HEK293 (cell line): ENCODE data around the gene LINS1.

ENCODE experiments used
- CTCF ChIA-PET: fragments of 350-600 bp; formaldehyde crosslinking; extraction: SDS; loops from one replicate; lab custom pipeline; 2021; ENCODE audit warnings: antibody characterized with exemption; lab: Yijun Ruan, JAX
- POLR2A ChIA-PET: fragments of 300-600 bp; formaldehyde crosslinking; extraction: SDS; loops from one replicate; lab custom pipeline; 2020; ENCODE audit warnings: antibody characterized with exemption, inconsistent platforms; lab: Yijun Ruan, JAX
- H3K27ac ChIP-seq: fragments of 200-500 bp; sonication (Bioruptor generic); 2 replicates; pipeline ENCODE4 v1.5.1; 2014; ENCODE audit warnings: low read depth, low read length, control low read depth, inconsistent platforms; ENCODE audit errors: extremely low read depth
- H3K36me3 ChIP-seq, 2 experiments: fragments of 200-500 bp in 1 of 2; sonication (Bioruptor generic) in 1 of 2; 1 replicate in 1 of 2; 2 replicates in 1 of 2; pipeline ENCODE4 v1.5.1; 2014 to 2017; ENCODE audit warnings: inconsistent platforms in 2 of 2, low read length in 2 of 2; ENCODE audit not compliant: control insufficient read depth in 2 of 2, insufficient read depth in 1 of 2
- H3K4me1 ChIP-seq: fragments of 200-500 bp; sonication (Bioruptor generic); 2 replicates; pipeline ENCODE4 v1.5.1; 2014; ENCODE audit warnings: mild to moderate bottlenecking, low read length, inconsistent platforms; ENCODE audit not compliant: control insufficient read depth, insufficient read depth
- H3K4me3 ChIP-seq: 2 replicates; pipeline ENCODE4 v1.5.1; 2011; ENCODE audit warnings: low read depth, mild to moderate bottlenecking, control low read depth, low read length, moderate library complexity
- H3K9me3 ChIP-seq: fragments of 200-500 bp; sonication (Bioruptor generic); 2 replicates; pipeline ENCODE4 v1.5.1; 2014; ENCODE audit warnings: low read depth, low read length, inconsistent platforms; ENCODE audit not compliant: control insufficient read depth, insufficient read depth
- GLI4 ChIP-seq: fragments of 450-650 bp; formaldehyde crosslinking; IDR thresholded peaks from 2 replicates; pipeline ENCODE4 v1.5.1; 2016; ENCODE audit warnings: missing biosample characterization, missing genetic modification characterization
- HOXA7 ChIP-seq: sonication (generic); formaldehyde crosslinking; IDR thresholded peaks from 2 replicates; pipeline ENCODE4 v1.8.1; 2022; ENCODE audit warnings: missing genetic modification reagents, borderline replicate concordance
- KLF1 ChIP-seq: fragments of 450-650 bp; formaldehyde crosslinking; IDR thresholded peaks from 2 replicates; pipeline ENCODE4 v1.5.1; 2016; ENCODE audit warnings: missing biosample characterization, missing genetic modification characterization
- SCRT1 ChIP-seq: fragments of 450-650 bp; formaldehyde crosslinking; IDR thresholded peaks from 2 replicates; pipeline ENCODE4 v1.5.1; 2016; ENCODE audit warnings: missing biosample characterization, missing genetic modification characterization, borderline replicate concordance
- SP3 ChIP-seq: fragments of 450-650 bp; formaldehyde crosslinking; IDR thresholded peaks from 2 replicates; pipeline ENCODE4 v1.5.1; 2016; ENCODE audit warnings: missing biosample characterization, missing genetic modification characterization
- TCF7L2 ChIP-seq: IDR thresholded peaks from 2 replicates; pipeline ENCODE4 v1.6.1; 2011; ENCODE audit warnings: low read depth, mild to moderate bottlenecking, inconsistent platforms, low read length, moderate library complexity, borderline replicate concordance
- YY2 ChIP-seq: fragments of 450-650 bp; formaldehyde crosslinking; IDR thresholded peaks from 2 replicates; pipeline ENCODE4 v1.5.1; 2016; ENCODE audit warnings: missing biosample characterization, missing genetic modification characterization
- ZBTB17 ChIP-seq: fragments of 450-650 bp; formaldehyde crosslinking; IDR thresholded peaks from 2 replicates; pipeline ENCODE4 v1.5.1; 2016; ENCODE audit warnings: missing biosample characterization, missing genetic modification characterization
- ZBTB26 ChIP-seq: fragments of 450-650 bp; formaldehyde crosslinking; optimal IDR thresholded peaks from 2 replicates; pipeline ENCODE3; 2016; ENCODE audit warnings: missing biosample characterization, mild to moderate bottlenecking, missing genetic modification characterization
- ZBTB49 ChIP-seq: fragments of 450-650 bp; formaldehyde crosslinking; IDR thresholded peaks from 2 replicates; pipeline ENCODE4 v1.5.1; 2016; ENCODE audit warnings: missing biosample characterization, missing genetic modification characterization, low read depth
- ZNF10 ChIP-seq: fragments of 450-650 bp; formaldehyde crosslinking; IDR thresholded peaks from 2 replicates; pipeline ENCODE4 v1.5.1; 2017; ENCODE audit warnings: missing biosample characterization, missing genetic modification characterization
- ZNF175 ChIP-seq: fragments of 450-650 bp; formaldehyde crosslinking; IDR thresholded peaks from 2 replicates; pipeline ENCODE4 v1.5.1; 2016; ENCODE audit warnings: missing biosample characterization, missing genetic modification characterization
- ZNF266 ChIP-seq: fragments of 450-650 bp; formaldehyde crosslinking; IDR thresholded peaks from 2 replicates; pipeline ENCODE4 v1.5.1; 2016; ENCODE audit warnings: missing biosample characterization, missing genetic modification characterization, low read depth
- ZNF311 ChIP-seq: fragments of 450-650 bp; formaldehyde crosslinking; IDR thresholded peaks from 2 replicates; pipeline ENCODE4 v1.5.1; 2017; ENCODE audit warnings: missing biosample characterization, missing genetic modification characterization, borderline replicate concordance
- ZNF37A ChIP-seq: fragments of 450-650 bp; IDR thresholded peaks from 2 replicates; pipeline ENCODE4 v1.5.1; 2018; ENCODE audit warnings: missing biosample characterization, missing genetic modification characterization
- ZNF416 ChIP-seq: fragments of 450-650 bp; formaldehyde crosslinking; IDR thresholded peaks from 2 replicates; pipeline ENCODE4 v1.5.1; 2016; ENCODE audit warnings: missing biosample characterization, missing genetic modification characterization
- ZNF423 ChIP-seq: fragments of 450-650 bp; formaldehyde crosslinking; IDR thresholded peaks from 2 replicates; pipeline ENCODE4 v1.5.1; 2016; ENCODE audit warnings: missing biosample characterization, missing genetic modification characterization
- ZNF48 ChIP-seq: fragments of 450-650 bp; formaldehyde crosslinking; IDR thresholded peaks from 2 replicates; pipeline ENCODE4 v1.5.1; 2016; ENCODE audit warnings: missing biosample characterization, missing genetic modification characterization
- ZNF544 ChIP-seq: fragments of 450-650 bp; formaldehyde crosslinking; IDR thresholded peaks from 2 replicates; pipeline ENCODE4 v1.5.0; 2017; ENCODE audit warnings: missing biosample characterization, missing genetic modification characterization
- ZNF571 ChIP-seq: fragments of 450-650 bp; formaldehyde crosslinking; IDR thresholded peaks from 2 replicates; pipeline ENCODE4 v1.5.0; 2017; ENCODE audit warnings: missing biosample characterization, missing genetic modification characterization
- ZNF600 ChIP-seq: fragments of 450-650 bp; formaldehyde crosslinking; IDR thresholded peaks from 2 replicates; pipeline ENCODE4 v1.5.1; 2016; ENCODE audit warnings: missing biosample characterization, missing genetic modification characterization
- ZNF645 ChIP-seq: fragments of 450-650 bp; formaldehyde crosslinking; IDR thresholded peaks from 2 replicates; pipeline ENCODE4; 2016; ENCODE audit warnings: missing biosample characterization, missing genetic modification characterization
- ZNF837 ChIP-seq: fragments of 450-650 bp; formaldehyde crosslinking; IDR thresholded peaks from 2 replicates; pipeline ENCODE4 v1.5.1; 2016; ENCODE audit warnings: missing biosample characterization, missing genetic modification characterization
- ZSCAN5A ChIP-seq: fragments of 450-650 bp; formaldehyde crosslinking; IDR thresholded peaks from 2 replicates; pipeline ENCODE4 v1.5.1; 2016; ENCODE audit warnings: missing biosample characterization, missing genetic modification characterization

Gene LINS1

GRCh38 chr15:100635406-100636071 is 33.6 kb upstream of the LINS1 start:
- Histone ChIP-seq H3K27ac (no peak overlapping the region), H3K4me1 (no peaks in the 10 kb centered on the region; the same call in 1 of the 2 replicates), H3K4me3 (no peak overlapping the region), H3K9me3 (no peaks in the 10 kb centered on the region), H3K36me3 (peaks cover 0 to 20% of the 10 kb centered on the region in 2 experiments)
- ChIA-PET POLR2A (no interaction called here), CTCF (interaction anchor here (0.6 to 8.1 kb wide), 6 partner anchors 26 to 372 kb away, joined by 3 to 55 read pairs (median 4); no protein-coding TSS in a partner anchor)
- TF ChIP-seq ZSCAN5A (tag by site-specific recombination), result no peak
- TF ChIP-seq ZNF600 (tag by site-specific recombination), result peak; percentile 16; the same call in 1 of the 2 replicates

GRCh38 chr15:100633763-100634075 is 31.7 kb upstream of the LINS1 start:
- H3K4me1 ChIP-seq, result no peaks in the 10 kb centered on the region; the same call in 1 of the 2 replicates
- peaks cover 0 to 36% of the 10 kb centered on the region in 2 experiments for H3K36me3 ChIP-seq
- ChIA-PET POLR2A (no interaction called here), CTCF (interaction anchor here (0.5 to 8.1 kb wide), 5 partner anchors 64 to 625 kb away, joined by 3 to 55 read pairs (median 3); no protein-coding TSS in a partner anchor)
- H3K9me3 ChIP-seq, result no peaks in the 10 kb centered on the region
- no peak overlapping the region for H3K27ac ChIP-seq
- TF ChIP-seq KLF1 (tag by site-specific recombination), result no peak
- TF ChIP-seq ZNF416, result no peak
- TF ChIP-seq ZNF48 (tag by site-specific recombination), result no peak
- no peak overlapping the region for H3K4me3 ChIP-seq

- ChIA-PET POLR2A (no interaction called here), CTCF (interaction anchor here (1.1 to 4.4 kb wide), 4 partner anchors 11 to 376 kb away, joined by 4 to 44 read pairs (median 4); no protein-coding TSS in a partner anchor)
- Histone ChIP-seq H3K9me3 (no peaks in the 10 kb centered on the region), H3K36me3 (peaks cover 0 to 36% of the 10 kb centered on the region in 2 experiments), H3K4me3 (no peak overlapping the region), H3K4me1 (no peaks in the 10 kb centered on the region), H3K27ac (no peak overlapping the region)
- TF ChIP-seq ZBTB26 (tag by site-specific recombination) (no peak), ZBTB49 (no peak), ZNF571 (no peak), ZBTB17 (no peak), ZNF645 (tag by site-specific recombination) (no peak), ZNF416 (no peak), ZNF544 (tag by site-specific recombination) (no peak), ZNF423 (tag by site-specific recombination) (no peak), GLI4 (tag by site-specific recombination) (no peak), YY2 (tag by site-specific recombination) (no peak), SP3 (tag by site-specific recombination) (no peak), TCF7L2 (no peak), ZNF10 (no peak), SCRT1 (tag by site-specific recombination) (no peak), HOXA7 (CRISPR knock-in tag) (no peak), ZNF266 (tag by site-specific recombination) (no peak), ZNF37A (tag by site-specific recombination) (no peak), ZNF175 (tag by site-specific recombination) (no peak), ZNF311 (no peak), ZNF837 (tag by site-specific recombination) (no peak)
These were observed 29.8 kb upstream of the LINS1 start for GRCh38 chr15:100631831-100632230.
